NOMO-1 (cell line): ENCODE measurements around the gene BTRC.

Experiments
- DNase-seq, 2 experiments: peaks; one replicate each; lab custom pipeline; 2025; ENCODE audit not compliant: unreplicated experiment in 2 of 2; lab: John Stamatoyannopoulos, UW

BTRC gene

GRCh38 chr10:101564490-101564991 is 210.6 kb downstream of the BTRC start:
- DNase-seq, result no peak

- DNase-seq, result no peak
Measured at GRCh38 chr10:101565370-101565900, 211.5 kb downstream of the BTRC start.

GRCh38 chr10:101565936-101566332 is 212.0 kb downstream of the BTRC start:
- no peak for DNase-seq

GRCh38 chr10:101566333-101567164 is 212.6 kb downstream of the BTRC start:
- no peak for DNase-seq

GRCh38 chr10:101567165-101568006 is 213.4 kb downstream of the BTRC start:
- no peak for DNase-seq

- no peak for DNase-seq
Measured at GRCh38 chr10:101568054-101568745, 214.2 kb downstream of the BTRC start.

- no peak for DNase-seq
Measured at GRCh38 chr10:101569323-101569621, 215.3 kb downstream of the BTRC start.

GRCh38 chr10:101569622-101570427 is 215.9 kb downstream of the BTRC start:
- DNase-seq, result peak; percentile 53 to 80

- peak; percentile 50 to 71 for DNase-seq
Measured at GRCh38 chr10:101570428-101571270, 216.7 kb downstream of the BTRC start.

- DNase-seq, result no peak
Measured at GRCh38 chr10:101571271-101571925, 217.4 kb downstream of the BTRC start.

- no peak for DNase-seq
Measured at GRCh38 chr10:101572126-101572525, 218.2 kb downstream of the BTRC start.

- no peak for DNase-seq
Measured at GRCh38 chr10:101572785-101573184, 218.8 kb downstream of the BTRC start.

GRCh38 chr10:101573885-101574753 is 220.2 kb downstream of the BTRC start:
- DNase-seq, result no peak

- no peak for DNase-seq
Measured at GRCh38 chr10:101575091-101575490, 221.1 kb downstream of the BTRC start.

- no peak for DNase-seq
Measured at GRCh38 chr10:101575580-101576210, 221.7 kb downstream of the BTRC start.

GRCh38 chr10:101576211-101576863 is 222.4 kb downstream of the BTRC start:
- DNase-seq, result no peak
